Esophagus squamous epithelium (tissue), 5 donors: Measurements from ENCODE around the gene LRRC43. TPM values are rescaled to one million over a fixed set of nuclear protein-coding genes. Genes with fewer than 3 reads are reported as not detected.
A peak's percentile ranks its signal among the peaks of the same experiment; 100 is the strongest.

ENCODE experiments used
- DNase-seq: peaks from one replicate; lab custom pipeline; 2025; lab: John Stamatoyannopoulos, UW
- H3K27ac ChIP-seq, 4 donors: fragments of 200-600 bp; sonication (generic); one replicate each; pipeline ENCODE4 v1.5.1; 2016 to 2019; ENCODE audit warnings: mild to moderate bottlenecking in 1 of 4
- H3K27me3 ChIP-seq, 4 donors: fragments of 200-600 bp; sonication (generic); 1 replicate in 3 of 4; 2 replicates in 1 of 4; pipeline versions ENCODE4 v1.5.1 to v1.6.0; 2017 to 2021; ENCODE audit warnings: antibody characterized with exemption in 1 of 4
- H3K36me3 ChIP-seq, 3 donors: fragments of 200-600 bp; sonication (generic); one replicate each; pipeline ENCODE4 v1.5.1; 2016 to 2019
- H3K4me1 ChIP-seq, 3 donors: fragments of 200-600 bp; sonication (generic); one replicate each; pipeline ENCODE4 v1.5.1; 2017 to 2019
- H3K4me3 ChIP-seq, 4 donors: fragments of 200-600 bp; sonication (generic); 1 replicate in 3 of 4; 2 replicates in 1 of 4; pipeline ENCODE4 v1.5.1; 2016 to 2019; ENCODE audit warnings: mild to moderate bottlenecking in 2 of 4, moderate library complexity in 1 of 4
- H3K9me3 ChIP-seq, 3 donors: fragments of 200-600 bp; sonication (generic); one replicate each; pipeline ENCODE4 v1.5.1; 2016 to 2019
- CTCF ChIP-seq, 6 experiments: fragments of 450-650 bp in 4 of 6; fragments of 200-600 bp in 2 of 6; sonication (generic) in 2 of 6; IDR thresholded peaks; one replicate each; pipeline ENCODE4 v1.5.1; 2016 to 2019; ENCODE audit warnings: antibody characterized with exemption in 6 of 6, mild to moderate bottlenecking in 4 of 6, moderate library complexity in 4 of 6
- POLR2A ChIP-seq, 4 donors: fragments of 450-650 bp; IDR thresholded peaks; one replicate each; pipeline ENCODE4 v1.6.1; 2017; ENCODE audit warnings: antibody characterized with exemption in 4 of 4, mild to moderate bottlenecking in 4 of 4, moderate library complexity in 3 of 4
- WGBS, 2 donors: methylation state at CpG; one replicate each; pipeline ENCODE4 v1.1.5; 2018; 5-methylcytosine and 5-hydroxymethylcytosine counted together
- intact Hi-C: fragments of 100-400 bp; cut with DNase I; formaldehyde crosslinking; loops from one replicate; pipeline ENCODE4 v1.15.0; 2022
- total RNA-seq, 4 donors: library from RNA; depleted of rRNA; stranded (reverse); fragments of >200 nt; gene quantifications; one replicate each; pipeline ENCODE4 v1.1.0, GENCODE V29; 2016
- donor health status: DM: yes; HTN: yes; CAD: no.

Gene LRRC43
- total RNA-seq, 4 donors from 2014 or later, result 0.59 to 0.70 TPM; not detected in 2

GRCh38 chr12:122189626-122190475, 6.9 kb downstream of the LRRC43 start:
- WGBS, 2 donors, result 66 to 80% methylated on average over 13 to 21 of the region's 34 CpGs
- intact Hi-C loops, result loop anchor here (10.0 kb wide), 1 partner anchor 145 kb away; no protein-coding TSS in a partner anchor

GRCh38 chr12:122190842-122191668, 8.1 kb downstream of the LRRC43 start:
- H3K36me3 ChIP-seq, result no peaks in the 10 kb centered on the region
- H3K4me3 ChIP-seq, result no peak overlapping the region
- TF ChIP-seq POLR2A (IDR thresholded peaks at IDR 0.05), result no peak
- TF ChIP-seq CTCF (IDR thresholded peaks at IDR 0.05), result peak; percentile 52 to 82 (median 68)
- WGBS, 2 donors, result 63 to 75% methylated on average over 11 to 16 of the region's 18 CpGs
- H3K4me1 ChIP-seq, result no peaks in the 10 kb centered on the region
- no peak for DNase-seq
- no peak overlapping the region for H3K27ac ChIP-seq
- peaks cover 0 to 7% (median 0%) of the 10 kb centered on the region in 3 donors for H3K9me3 ChIP-seq
- intact Hi-C loops, result no loop called here
- peaks cover 0 to 13% (median 0%) of the 10 kb centered on the region in 4 donors for H3K27me3 ChIP-seq

More at GRCh38 chr12:122189626-122190475, 6.9 kb downstream of the LRRC43 start:
- Histone ChIP-seq H3K36me3 (no peaks in the 10 kb centered on the region), H3K27me3 (peaks cover 0 to 8% (median 0%) of the 10 kb centered on the region in 4 donors), H3K4me3 (no peak overlapping the region), H3K4me1 (no peaks in the 10 kb centered on the region), H3K27ac (no peak overlapping the region), H3K9me3 (no peaks in the 10 kb centered on the region)
- no peak for DNase-seq
- TF ChIP-seq POLR2A (IDR thresholded peaks at IDR 0.05) (no peak), CTCF (IDR thresholded peaks at IDR 0.05) (no peak)

GRCh38 chr12:122192441-122192840, 9.5 kb downstream of the LRRC43 start:
- Histone ChIP-seq H3K4me3 (no peak overlapping the region), H3K27ac (no peak overlapping the region), H3K27me3 (peaks cover 0 to 21% (median 0%) of the 10 kb centered on the region in 4 donors), H3K9me3 (peaks cover 0 to 7% (median 0%) of the 10 kb centered on the region in 3 donors), H3K4me1 (no peaks in the 10 kb centered on the region), H3K36me3 (no peaks in the 10 kb centered on the region)
- intact Hi-C loops, result no loop called here
- no peak for TF ChIP-seq CTCF (IDR thresholded peaks at IDR 0.05)
- no peak for TF ChIP-seq POLR2A (IDR thresholded peaks at IDR 0.05)
- no peak for DNase-seq
- 80 to 92% methylated on average over 2 to 11 of the region's 11 CpGs for WGBS, 2 donors

GRCh38 chr12:122194804-122195203, 11.9 kb downstream of the LRRC43 start:
- Histone ChIP-seq H3K27me3 (peaks cover 0 to 37% (median 0%) of the 10 kb centered on the region in 4 donors), H3K4me1 (no peaks in the 10 kb centered on the region), H3K27ac (no peak overlapping the region), H3K4me3 (no peak overlapping the region), H3K36me3 (no peaks in the 10 kb centered on the region), H3K9me3 (peaks cover 0 to 7% (median 0%) of the 10 kb centered on the region in 3 donors)
- WGBS, 2 donors, result 77 to 90% methylated on average over 1 of the region's 1 CpG
- TF ChIP-seq POLR2A (IDR thresholded peaks at IDR 0.05) (no peak), CTCF (IDR thresholded peaks at IDR 0.05) (no peak)
- intact Hi-C loops, result no loop called here
- no peak for DNase-seq
